GM12878 (cell line): ENCODE results near the gene SEMA7A. TPM values are rescaled to one million over a fixed set of nuclear protein-coding genes. Genes with fewer than 3 reads are reported as not detected.
A peak's percentile ranks its signal among the peaks of the same experiment; 100 is the strongest.

ENCODE experiments used
- ATAC-seq: fragments of 200-7000 bp; cut with Tn5 transposase; 3 replicates; pipeline ENCODE4 v1.9.1; 2020; ENCODE audit warnings: mild to moderate bottlenecking, moderate library complexity
- BruUV-seq: library from RNA; stranded (reverse); fragments of 400-500 nt; replicated peaks from 2 replicates; lab custom pipeline; 2021; lab: Mats Ljungman, UMichigan
- CTCF ChIA-PET: fragments of 300-600 bp; sonication (Branson Sonifier 250); formaldehyde crosslinking; extraction: SDS; loops from one replicate; lab custom pipeline; 2021; ENCODE audit warnings: inconsistent platforms; lab: Yijun Ruan, JAX
- POLR2A ChIA-PET: fragments of 350-600 bp; formaldehyde crosslinking; extraction: SDS; loops from one replicate; lab custom pipeline; 2021; ENCODE audit warnings: inconsistent platforms; lab: Charles Lee
- RAD21 ChIA-PET: fragments of 300-600 bp; sonication (Branson Sonifier 250); formaldehyde crosslinking; loops from one replicate; lab custom pipeline; 2023; ENCODE audit warnings: antibody characterized with exemption; ENCODE audit not compliant: unreplicated experiment; lab: Charles Lee
- SMC1A ChIA-PET: fragments of 300-600 bp; sonication (Branson Sonifier 250); formaldehyde crosslinking; loops from one replicate; lab custom pipeline; 2023; ENCODE audit not compliant: unreplicated experiment, uncharacterized antibody; lab: Charles Lee
- DNase-seq: peaks from one replicate; pipeline ENCODE4 v3.0.0-alpha.2; 2011; ENCODE audit warnings: low read depth, low spot score
- FAIRE-seq: peaks from 3 replicates; lab custom pipeline; 2011; peaks lifted over from hg19 to GRCh38; lab: Jason Lieb, UNC
- H2AFZ ChIP-seq: 2 replicates; pipeline ENCODE4 v1.6.0; 2011; ENCODE audit warnings: low read depth, low read length, control low read depth; ENCODE audit not compliant: control insufficient read depth
- H3K27ac ChIP-seq: 2 replicates; pipeline ENCODE4 v1.5.1; 2011; ENCODE audit warnings: control low read depth; ENCODE audit not compliant: control insufficient read depth, insufficient read depth
- H3K27me3 ChIP-seq, 2 experiments: replicated peaks in 1 of 2; 2 replicates each; pipeline versions ENCODE4 v1.6.0 to v1.6.1; 2011; ENCODE audit warnings: low read length in 1 of 2; ENCODE audit not compliant: control insufficient read depth in 2 of 2, insufficient read depth in 2 of 2
- H3K36me3 ChIP-seq, 2 experiments: 2 replicates each; pipeline ENCODE4 v1.5.1; 2011; ENCODE audit warnings: low read length in 1 of 2; ENCODE audit not compliant: control insufficient read depth in 2 of 2, insufficient read depth in 2 of 2
- H3K4me1 ChIP-seq: 2 replicates; pipeline ENCODE4 v1.6.1; 2011; ENCODE audit warnings: mild to moderate bottlenecking, low read length, moderate library complexity, mixed read lengths; ENCODE audit not compliant: control insufficient read depth, insufficient read depth
- H3K4me2 ChIP-seq: 2 replicates; pipeline ENCODE4 v1.6.0; 2011; ENCODE audit warnings: control low read depth; ENCODE audit not compliant: control insufficient read depth, insufficient read depth
- H3K4me3 ChIP-seq: fragments of 200-600 bp; sonication (generic); 2 replicates; pipeline ENCODE4 v1.5.1; 2016
- H3K79me2 ChIP-seq: 2 replicates; pipeline ENCODE4 v1.6.0; 2011; ENCODE audit warnings: low read length; ENCODE audit not compliant: control insufficient read depth, insufficient read depth
- H3K9ac ChIP-seq: 2 replicates; pipeline ENCODE4 v1.8.0; 2011; ENCODE audit warnings: low read length, control low read depth, mixed read lengths; ENCODE audit not compliant: control insufficient read depth, insufficient read depth
- H3K9me3 ChIP-seq: replicated peaks from 3 replicates; pipeline ENCODE4 v1.5.1; 2011; ENCODE audit warnings: mild to moderate bottlenecking, low read length; ENCODE audit not compliant: control insufficient read depth, insufficient read depth
- H4K20me1 ChIP-seq: 2 replicates; pipeline ENCODE4 v1.6.0; 2011; ENCODE audit not compliant: control insufficient read depth, insufficient read depth
- CBX5 ChIP-seq: sonication (generic); IDR thresholded peaks from 2 replicates; pipeline ENCODE4 v1.6.1; 2016; ENCODE audit warnings: low read depth, moderate library complexity, mild to moderate bottlenecking, inconsistent platforms
- DPF2 ChIP-seq: fragments of 450-650 bp; IDR thresholded peaks from 2 replicates; pipeline ENCODE4 v1.6.1; 2017; ENCODE audit warnings: mild to moderate bottlenecking
- EP300 ChIP-seq, 2 experiments: fragments of 150-350 bp in 1 of 2; IDR thresholded peaks; 2 replicates each; pipeline ENCODE4 v1.6.1; 2011 to 2012; ENCODE audit warnings: low read depth in 2 of 2, low read length in 2 of 2, borderline replicate concordance in 1 of 2, improper control_type of control experiment in 1 of 2, inconsistent platforms in 1 of 2; ENCODE audit not compliant: control insufficient read depth in 1 of 2
- JUND ChIP-seq: IDR thresholded peaks from 2 replicates; pipeline ENCODE4 v1.6.1; 2012; ENCODE audit warnings: low read depth, mild to moderate bottlenecking, low read length, improper control_type of control experiment, moderate library complexity
- KAT2A ChIP-seq: conservative IDR thresholded peaks from 2 replicates; pipeline ENCODE4 v1.6.1; 2011; ENCODE audit warnings: low read depth, low read length; ENCODE audit not compliant: control insufficient read depth
- MAX ChIP-seq: IDR thresholded peaks from 2 replicates; pipeline ENCODE4 v1.6.1; 2012; ENCODE audit warnings: low read depth, low read length, improper control_type of control experiment
- MLLT1 ChIP-seq: fragments of 450-650 bp; IDR thresholded peaks from 2 replicates; pipeline ENCODE4 v1.6.1; 2016; ENCODE audit warnings: mild to moderate bottlenecking
- MTA3 ChIP-seq: IDR thresholded peaks from 2 replicates; pipeline ENCODE4 v1.6.1; 2012; ENCODE audit warnings: low read length, inconsistent platforms, borderline replicate concordance
- RFX5 ChIP-seq: IDR thresholded peaks from 2 replicates; pipeline ENCODE4 v1.6.1; 2011; ENCODE audit warnings: low read depth, low read length, improper control_type of control experiment
- SP1 ChIP-seq: IDR thresholded peaks from one replicate; pipeline ENCODE4 v1.6.1; 2011; ENCODE audit warnings: low read depth, low read length
- SUZ12 ChIP-seq: fragments of 200-600 bp; sonication (generic); IDR thresholded peaks from one replicate; pipeline ENCODE4 v1.6.1; 2018; ENCODE audit warnings: antibody characterized with exemption, mild to moderate bottlenecking; ENCODE audit not compliant: unreplicated experiment
- TARDBP ChIP-seq: IDR thresholded peaks from 2 replicates; pipeline ENCODE4 v1.6.1; 2016; ENCODE audit warnings: borderline replicate concordance
- WRNIP1 ChIP-seq: IDR thresholded peaks from 2 replicates; pipeline ENCODE4 v1.6.1; 2011; ENCODE audit warnings: low read depth, low read length, improper control_type of control experiment, borderline replicate concordance
- ZBED1 ChIP-seq: IDR thresholded peaks from 2 replicates; pipeline ENCODE4 v1.6.1; 2016; ENCODE audit warnings: borderline replicate concordance
- ZNF217 ChIP-seq: fragments of 450-650 bp; IDR thresholded peaks from 2 replicates; pipeline ENCODE4 v1.6.1; 2017; ENCODE audit warnings: antibody characterized with exemption, mild to moderate bottlenecking
- ZZZ3 ChIP-seq: IDR thresholded peaks from 2 replicates; pipeline ENCODE4 v1.6.1; 2011; ENCODE audit warnings: low read depth; ENCODE audit not compliant: control insufficient read depth, insufficient read length
- WGBS: methylation state at CpG from one replicate; pipeline ENCODE4 v1.1.6; 2016; ENCODE audit warnings: low lambda C conversion rate; ENCODE audit not compliant: insufficient replicate concordance, insufficient coverage; ENCODE audit errors: missing lambda C conversion rate; 5-methylcytosine and 5-hydroxymethylcytosine counted together
- in situ Hi-C: fragments of 300-500 bp; cut with MboI; formaldehyde crosslinking; loops from 9 replicates; pipeline ENCODE4 v1.14.3; 2018; ENCODE audit warnings: mixed read lengths
- intact Hi-C: fragments of 100-400 bp; cut with micrococcal nuclease; formaldehyde crosslinking; loops from one replicate; pipeline ENCODE4 v1.14.2; 2022; ENCODE audit not compliant: unreplicated experiment
- polyA plus RNA-seq, 11 experiments: library from polyadenylated mRNA; depleted of rRNA in 4 of 11; unstranded in 6 of 11; stranded (reverse) in 5 of 11; fragments of >200 nt; fragmentation: Nextera tagmentation in 4 of 11; fragmentation: Illumina TruSeq in 1 of 11; extraction: Ambion mirVana in 4 of 11; extraction: Trizol in 1 of 11; gene quantifications; 1 replicate in 1 of 11; 2 replicates in 10 of 11; pipeline versions ENCODE4 v1.2.1 to v1.2.3, GENCODE V29; 2011 to 2016; ENCODE audit warnings: inconsistent platforms in 2 of 11, missing spikeins in 2 of 11, low read depth in 1 of 11
- total RNA-seq, 4 experiments: library from RNA; depleted of rRNA in 3 of 4; stranded (reverse); fragments of >200 nt in 3 of 4; fragmentation: Illumina TruSeq in 1 of 4; extraction: Trizol in 1 of 4; gene quantifications; 2 replicates each; pipeline versions ENCODE4 v1.2.1 to v1.2.3, GENCODE V29; 2013 to 2021
- TF ChIP-seq, protein P1 (sequence below): IDR thresholded peaks from 2 replicates; pipeline ENCODE4 v1.6.1; 2011; ENCODE audit warnings: borderline replicate concordance, low read depth, mild to moderate bottlenecking, moderate library complexity, mixed read lengths, low read length; ENCODE audit not compliant: insufficient read depth; ENCODE audit errors: extremely low read length
- TF ChIP-seq, protein P2 (sequence below): fragments of 450-650 bp; IDR thresholded peaks from 2 replicates; pipeline ENCODE4 v1.6.1; 2018; ENCODE audit warnings: borderline replicate concordance, mild to moderate bottlenecking; ENCODE audit not compliant: partially characterized antibody

Gene SEMA7A
- total and polyA plus RNA-seq, 10 of the 15 experiments (the other 5 are each of a cell fraction or from before 2014, with no cell fraction given), result 0.08 to 112 (median 53.5) TPM

- ChIA-PET POLR2A (no interaction called here), SMC1A (no interaction called here), RAD21 (no interaction called here), CTCF (no interaction called here)
- Histone ChIP-seq H3K36me3 (no peaks in the 10 kb centered on the region), H3K4me2 (peak overlapping the region; percentile 83; the same call in 1 of the 2 replicates), H4K20me1 (no peaks in the 10 kb centered on the region), H2AFZ (no peak overlapping the region), H3K9me3 (no peaks in the 10 kb centered on the region), H3K9ac (no peak overlapping the region), H3K4me1 (no peaks in the 10 kb centered on the region), H3K27ac (no peak overlapping the region), H3K27me3 (peaks cover 4 to 5% of the 10 kb centered on the region in 2 experiments; a peak in 3 of 4 replicates), H3K4me3 (no peak overlapping the region), H3K79me2 (no peaks in the 10 kb centered on the region)
- FAIRE-seq (no peak), DNase-seq (no peak), ATAC-seq (no peak)
- intact Hi-C loops (no loop called here), in situ Hi-C loops (no loop called here)
- 96% methylated on average over 11 of the region's 12 CpGs for WGBS
- no TSS peak for BruUV-seq
- no peak for TF ChIP-seq CBX5
- TF ChIP-seq TARDBP, result no peak
- no peak for TF ChIP-seq DPF2
- no peak for TF ChIP-seq MLLT1
- TF ChIP-seq, protein P1, sequence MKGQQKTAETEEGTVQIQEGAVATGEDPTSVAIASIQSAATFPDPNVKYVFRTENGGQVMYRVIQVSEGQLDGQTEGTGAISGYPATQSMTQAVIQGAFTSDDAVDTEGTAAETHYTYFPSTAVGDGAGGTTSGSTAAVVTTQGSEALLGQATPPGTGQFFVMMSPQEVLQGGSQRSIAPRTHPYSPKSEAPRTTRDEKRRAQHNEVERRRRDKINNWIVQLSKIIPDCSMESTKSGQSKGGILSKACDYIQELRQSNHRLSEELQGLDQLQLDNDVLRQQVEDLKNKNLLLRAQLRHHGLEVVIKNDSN, result no peak
- no peak for TF ChIP-seq WRNIP1
- TF ChIP-seq JUND, result no peak
- no peak for TF ChIP-seq SUZ12
- TF ChIP-seq MTA3, result no peak
- no peak for TF ChIP-seq KAT2A
- TF ChIP-seq ZNF217, result no peak
- TF ChIP-seq RFX5, result no peak
- TF ChIP-seq SP1, result no peak
- TF ChIP-seq EP300 (IDR thresholded peaks at IDR 0.05; ENCODE audit: borderline replicate concordance in 1 of 2, control insufficient read depth in 1 of 2, low read depth in 2 of 2, low read length in 2 of 2), result no peak
- TF ChIP-seq, protein P2, sequence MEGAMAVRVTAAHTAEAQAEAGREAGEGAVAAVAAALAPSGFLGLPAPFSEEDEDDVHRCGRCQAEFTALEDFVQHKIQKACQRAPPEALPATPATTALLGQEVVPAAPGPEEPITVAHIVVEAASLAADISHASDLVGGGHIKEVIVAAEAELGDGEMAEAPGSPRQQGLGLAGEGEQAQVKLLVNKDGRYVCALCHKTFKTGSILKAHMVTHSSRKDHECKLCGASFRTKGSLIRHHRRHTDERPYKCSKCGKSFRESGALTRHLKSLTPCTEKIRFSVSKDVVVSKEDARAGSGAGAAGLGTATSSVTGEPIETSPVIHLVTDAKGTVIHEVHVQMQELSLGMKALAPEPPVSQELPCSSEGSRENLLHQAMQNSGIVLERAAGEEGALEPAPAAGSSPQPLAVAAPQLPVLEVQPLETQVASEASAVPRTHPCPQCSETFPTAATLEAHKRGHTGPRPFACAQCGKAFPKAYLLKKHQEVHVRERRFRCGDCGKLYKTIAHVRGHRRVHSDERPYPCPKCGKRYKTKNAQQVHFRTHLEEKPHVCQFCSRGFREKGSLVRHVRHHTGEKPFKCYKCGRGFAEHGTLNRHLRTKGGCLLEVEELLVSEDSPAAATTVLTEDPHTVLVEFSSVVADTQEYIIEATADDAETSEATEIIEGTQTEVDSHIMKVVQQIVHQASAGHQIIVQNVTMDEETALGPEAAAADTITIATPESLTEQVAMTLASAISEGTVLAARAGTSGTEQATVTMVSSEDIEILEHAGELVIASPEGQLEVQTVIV, result no peak
- no peak for TF ChIP-seq ZZZ3
- no peak for TF ChIP-seq ZBED1
- no peak for TF ChIP-seq MAX
Observed at GRCh38 chr15:74364936-74365597, 68.7 kb downstream of the SEMA7A start.
